OCI-LY1 (cell line): ENCODE data around the gene TPH2.

Experiments
- H2AFZ ChIP-seq: fragments of 200-600 bp; sonication (generic), shearing (Covaris generic); 2 replicates; pipeline ENCODE4 v1.6.0; 2014; ENCODE audit warnings: antibody characterized with exemption, mild to moderate bottlenecking, low read length
- H3F3A ChIP-seq: fragments of 200-600 bp; sonication (generic), shearing (Covaris generic); 2 replicates; pipeline ENCODE4 v1.6.0; 2014; ENCODE audit warnings: mild to moderate bottlenecking, antibody characterized with exemption, low read length, moderate library complexity; ENCODE audit not compliant: insufficient read depth
- H3K27ac ChIP-seq: fragments of 200-600 bp; sonication (generic); 2 replicates; pipeline ENCODE4 v1.5.1; 2014; ENCODE audit warnings: low read length, mixed run types, mild to moderate bottlenecking, low read depth; ENCODE audit not compliant: poor library complexity, severe bottlenecking
- H3K27me3 ChIP-seq: fragments of 200-600 bp; sonication (generic); 2 replicates; pipeline ENCODE4 v1.6.0; 2014; ENCODE audit warnings: antibody characterized with exemption, mild to moderate bottlenecking, low read length, moderate library complexity; ENCODE audit not compliant: insufficient read depth
- H3K36me3 ChIP-seq: fragments of 200-600 bp; sonication (generic); 2 replicates; pipeline ENCODE4 v1.6.1; 2014; ENCODE audit warnings: mild to moderate bottlenecking, antibody characterized with exemption, low read length, moderate library complexity, mixed read lengths; ENCODE audit not compliant: insufficient read depth
- H3K4me1 ChIP-seq: fragments of 200-600 bp; sonication (generic); 2 replicates; pipeline ENCODE4 v1.5.1; 2014; ENCODE audit warnings: mild to moderate bottlenecking, low read length, moderate library complexity; ENCODE audit not compliant: insufficient read depth, severe bottlenecking
- H3K4me2 ChIP-seq: fragments of 200-600 bp; sonication (generic), shearing (Covaris generic); 2 replicates; pipeline ENCODE4 v1.6.1; 2014; ENCODE audit warnings: low read length
- H3K4me3 ChIP-seq: fragments of 200-600 bp; sonication (generic); 2 replicates; pipeline ENCODE4 v1.5.1; 2014; ENCODE audit warnings: low read length, low read depth, mild to moderate bottlenecking, mixed read lengths; ENCODE audit not compliant: poor library complexity, severe bottlenecking
- H3K79me2 ChIP-seq: fragments of 200-600 bp; shearing (Covaris generic); 2 replicates; pipeline ENCODE4 v1.6.1; 2016; ENCODE audit warnings: mixed run types, low read length, mixed read lengths; ENCODE audit not compliant: insufficient read depth
- H3K9ac ChIP-seq: fragments of 200-600 bp; sonication (generic), shearing (Covaris generic); 2 replicates; pipeline ENCODE4 v1.6.1; 2014; ENCODE audit warnings: mild to moderate bottlenecking, low read length, mixed read lengths
- H3K9me2 ChIP-seq: fragments of 200-600 bp; sonication (generic), shearing (Covaris generic); 2 replicates; pipeline ENCODE4 v1.6.1; 2014; ENCODE audit warnings: low read depth, mild to moderate bottlenecking, low read length, mixed read lengths
- H3K9me3 ChIP-seq: fragments of 200-600 bp; shearing (Covaris generic); 2 replicates; pipeline ENCODE4 v1.6.1; 2014; ENCODE audit warnings: low read length, mixed read lengths
- H4K20me1 ChIP-seq: fragments of 200-600 bp; sonication (generic), shearing (Covaris generic); 2 replicates; pipeline ENCODE4 v1.6.0; 2016; ENCODE audit warnings: mild to moderate bottlenecking, low read length; ENCODE audit not compliant: insufficient read depth
- EZH2 ChIP-seq: fragments of 200-600 bp; sonication (generic), shearing (Covaris generic); IDR thresholded peaks from 2 replicates; pipeline ENCODE4 v1.8.0; 2017; ENCODE audit warnings: borderline replicate concordance, mixed run types, mild to moderate bottlenecking, antibody characterized with exemption, low read length, moderate library complexity, mixed read lengths
- TF ChIP-seq, protein P1 (sequence below): fragments of 200-600 bp; sonication (generic), shearing (Covaris generic); IDR thresholded peaks from 2 replicates; pipeline ENCODE4 v1.5.1; 2017; ENCODE audit warnings: mild to moderate bottlenecking, antibody characterized with exemption, low read length, moderate library complexity, mixed read lengths

TPH2 gene

DNA sequence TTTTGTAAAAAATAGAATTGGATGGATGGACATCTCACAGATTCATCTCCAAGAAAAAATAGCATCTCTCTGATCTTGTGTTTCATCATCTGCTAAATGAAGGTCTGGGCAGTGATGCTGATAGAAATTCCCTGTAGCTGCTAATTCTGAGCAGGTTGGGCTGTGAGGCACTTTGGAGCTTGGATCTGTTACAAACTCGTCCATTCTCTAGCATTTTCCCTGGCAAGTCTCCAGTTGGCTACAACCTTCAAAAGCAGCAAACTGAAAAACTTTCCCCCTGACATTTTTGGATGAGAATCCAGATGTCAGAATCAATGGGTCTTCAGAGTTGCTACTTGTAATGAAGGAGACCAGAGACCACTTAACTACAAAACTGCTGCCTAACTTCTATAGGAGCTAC, 72.7 kb downstream of the TPH2 start:
- Histone ChIP-seq H3K79me2 (no peaks in the 10 kb centered on the region), H3K4me1 (no peaks in the 10 kb centered on the region), H3K27ac (no peak overlapping the region), H3K36me3 (no peaks in the 10 kb centered on the region), H3F3A (no peaks in the 10 kb centered on the region), H4K20me1 (no peaks in the 10 kb centered on the region), H3K9ac (no peak overlapping the region), H2AFZ (no peak overlapping the region), H3K9me2 (no peaks in the 10 kb centered on the region), H3K4me2 (no peak overlapping the region), H3K27me3 (no peaks in the 10 kb centered on the region), H3K9me3 (no peaks in the 10 kb centered on the region), H3K4me3 (no peak overlapping the region)
- TF ChIP-seq, protein P1, sequence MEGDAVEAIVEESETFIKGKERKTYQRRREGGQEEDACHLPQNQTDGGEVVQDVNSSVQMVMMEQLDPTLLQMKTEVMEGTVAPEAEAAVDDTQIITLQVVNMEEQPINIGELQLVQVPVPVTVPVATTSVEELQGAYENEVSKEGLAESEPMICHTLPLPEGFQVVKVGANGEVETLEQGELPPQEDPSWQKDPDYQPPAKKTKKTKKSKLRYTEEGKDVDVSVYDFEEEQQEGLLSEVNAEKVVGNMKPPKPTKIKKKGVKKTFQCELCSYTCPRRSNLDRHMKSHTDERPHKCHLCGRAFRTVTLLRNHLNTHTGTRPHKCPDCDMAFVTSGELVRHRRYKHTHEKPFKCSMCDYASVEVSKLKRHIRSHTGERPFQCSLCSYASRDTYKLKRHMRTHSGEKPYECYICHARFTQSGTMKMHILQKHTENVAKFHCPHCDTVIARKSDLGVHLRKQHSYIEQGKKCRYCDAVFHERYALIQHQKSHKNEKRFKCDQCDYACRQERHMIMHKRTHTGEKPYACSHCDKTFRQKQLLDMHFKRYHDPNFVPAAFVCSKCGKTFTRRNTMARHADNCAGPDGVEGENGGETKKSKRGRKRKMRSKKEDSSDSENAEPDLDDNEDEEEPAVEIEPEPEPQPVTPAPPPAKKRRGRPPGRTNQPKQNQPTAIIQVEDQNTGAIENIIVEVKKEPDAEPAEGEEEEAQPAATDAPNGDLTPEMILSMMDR = no peak
- TF ChIP-seq EZH2 = no peak

DNA sequence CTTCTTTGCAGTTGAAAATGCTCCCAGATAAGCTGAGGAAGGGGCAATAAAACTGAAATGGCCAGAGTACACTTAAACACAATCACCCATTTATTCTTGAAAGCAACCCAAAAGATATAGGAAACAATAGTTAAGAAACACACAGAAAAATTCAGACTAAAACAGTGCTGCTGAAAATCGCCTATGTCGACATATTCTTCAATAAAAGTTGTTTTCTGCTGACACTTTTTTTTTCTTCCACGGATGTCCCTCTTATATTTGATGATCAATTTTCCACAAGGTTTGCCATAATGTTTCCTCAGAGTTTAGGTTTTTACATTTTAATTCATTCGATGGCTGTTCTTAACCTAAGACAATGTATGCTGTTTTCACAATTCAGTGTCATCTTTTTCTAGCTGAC, 74.2 kb downstream of the TPH2 start:
- no peak overlapping the region for H3K27ac ChIP-seq
- no peaks in the 10 kb centered on the region for H3K4me1 ChIP-seq
- H3K9me3 ChIP-seq = no peaks in the 10 kb centered on the region
- TF ChIP-seq, protein P1 = no peak
- TF ChIP-seq EZH2 = no peak
- no peaks in the 10 kb centered on the region for H3K27me3 ChIP-seq
- H3K4me2 ChIP-seq = no peak overlapping the region
- no peaks in the 10 kb centered on the region for H3K79me2 ChIP-seq
- no peak overlapping the region for H3K9ac ChIP-seq
- no peak overlapping the region for H3K4me3 ChIP-seq
- no peaks in the 10 kb centered on the region for H3K36me3 ChIP-seq
- no peaks in the 10 kb centered on the region for H3F3A ChIP-seq
- H4K20me1 ChIP-seq = no peaks in the 10 kb centered on the region
- no peaks in the 10 kb centered on the region for H3K9me2 ChIP-seq
- no peak overlapping the region for H2AFZ ChIP-seq

DNA sequence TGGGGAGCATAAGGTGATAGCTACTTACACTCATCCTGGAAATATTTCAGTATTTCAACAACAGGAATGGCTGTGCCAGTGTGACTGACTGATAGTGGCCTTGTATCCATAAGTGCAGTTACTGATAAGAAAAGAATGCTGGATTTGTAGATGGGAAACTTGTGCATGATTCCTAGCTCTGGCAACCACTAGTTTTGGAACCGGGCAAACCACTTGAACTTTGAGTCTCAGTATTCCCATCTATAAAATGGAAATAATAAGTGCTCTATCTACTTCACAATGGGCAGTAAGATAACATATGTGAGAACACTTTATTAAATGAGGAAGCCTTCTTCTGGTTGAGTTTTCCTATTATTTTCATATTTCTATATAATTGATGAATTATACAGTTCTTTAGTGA, 77.2 kb downstream of the TPH2 start:
- H3K4me1 ChIP-seq = no peaks in the 10 kb centered on the region
- no peak overlapping the region for H3K4me2 ChIP-seq
- H3K9me3 ChIP-seq = no peaks in the 10 kb centered on the region
- TF ChIP-seq, protein P1 = no peak
- TF ChIP-seq EZH2 = no peak
- no peaks in the 10 kb centered on the region for H3K27me3 ChIP-seq
- no peaks in the 10 kb centered on the region for H4K20me1 ChIP-seq
- no peaks in the 10 kb centered on the region for H3K9me2 ChIP-seq
- no peak overlapping the region for H3K4me3 ChIP-seq
- H3K27ac ChIP-seq = no peak overlapping the region
- no peaks in the 10 kb centered on the region for H3K79me2 ChIP-seq
- H3K9ac ChIP-seq = no peak overlapping the region
- no peaks in the 10 kb centered on the region for H3K36me3 ChIP-seq
- H2AFZ ChIP-seq = no peak overlapping the region
- H3F3A ChIP-seq = no peaks in the 10 kb centered on the region
